Endothelial cell of umbilical vein (primary cell): ENCODE measurements around the gene CHMP6. TPM values are rescaled to one million over a fixed set of nuclear protein-coding genes. Genes with fewer than 3 reads are reported as not detected.

ENCODE experiments used
- BruUV-seq: library from RNA; stranded (reverse); fragments of 400-500 nt; replicated peaks from 2 replicates; lab custom pipeline; 2021; lab: Mats Ljungman, UMichigan
- CTCF ChIA-PET: fragments of 300-600, 350-600 bp; sonication (Branson Sonifier 250); formaldehyde crosslinking; loops from one replicate; lab custom pipeline; 2021; ENCODE audit warnings: antibody characterized with exemption, inconsistent platforms; lab: Charles Lee
- POLR2A ChIA-PET: fragments of 300-600, 350-600 bp; sonication (Branson Sonifier 250); formaldehyde crosslinking; loops from one replicate; lab custom pipeline; 2021; ENCODE audit warnings: antibody characterized with exemption, inconsistent platforms; lab: Charles Lee
- DNase-seq: peaks from one replicate; pipeline ENCODE4 v3.0.0-alpha.2; 2011; ENCODE audit warnings: low read depth, low spot score
- FAIRE-seq: peaks from 2 replicates; lab custom pipeline; 2011; peaks lifted over from hg19 to GRCh38; lab: Jason Lieb, UNC
- H2AFZ ChIP-seq: 2 replicates; pipeline ENCODE4 v1.6.0; 2012; ENCODE audit warnings: low read depth, low read length, control low read depth, inconsistent platforms
- H3K27ac ChIP-seq: 2 replicates; pipeline ENCODE4 v1.5.1; 2011; ENCODE audit warnings: low read depth, mild to moderate bottlenecking, control low read depth, low read length, moderate library complexity; ENCODE audit not compliant: insufficient read depth
- H3K27me3 ChIP-seq, 2 experiments: 2 replicates each; pipeline versions ENCODE4 v1.6.0 to v1.6.1; 2011; ENCODE audit warnings: low read length in 2 of 2, mixed read lengths in 1 of 2; ENCODE audit not compliant: control insufficient read depth in 2 of 2, insufficient read depth in 2 of 2
- H3K36me3 ChIP-seq, 2 experiments: 2 replicates in 1 of 2; 3 replicates in 1 of 2; pipeline ENCODE4 v1.5.1; 2011; ENCODE audit warnings: low read length in 2 of 2, mild to moderate bottlenecking in 1 of 2, moderate library complexity in 1 of 2; ENCODE audit not compliant: control insufficient read depth in 2 of 2, insufficient read depth in 2 of 2; ENCODE audit errors: extremely low read depth in 1 of 2
- H3K4me1 ChIP-seq: 3 replicates; pipeline ENCODE4 v1.5.1; 2011; ENCODE audit warnings: mild to moderate bottlenecking, low read length; ENCODE audit not compliant: control insufficient read depth, insufficient read depth; ENCODE audit errors: extremely low read depth
- H3K4me2 ChIP-seq: 2 replicates; pipeline ENCODE4 v1.6.1; 2011; ENCODE audit warnings: low read length, control low read depth, mixed read lengths; ENCODE audit not compliant: insufficient read depth
- H3K4me3 ChIP-seq, 3 experiments: fragments of 200-600 bp in 1 of 3; sonication (generic), shearing (Covaris generic) in 1 of 3; replicated peaks in 1 of 3; 2 replicates each; pipeline ENCODE4 v1.5.1; 2011 to 2016; ENCODE audit warnings: control low read depth in 3 of 3, low read length in 3 of 3, mild to moderate bottlenecking in 2 of 3, inconsistent platforms in 1 of 3, low read depth in 1 of 3, moderate library complexity in 1 of 3; ENCODE audit not compliant: insufficient read depth in 1 of 3
- H3K79me2 ChIP-seq: 2 replicates; pipeline ENCODE4 v1.6.0; 2012; ENCODE audit warnings: low read length, inconsistent platforms; ENCODE audit not compliant: control insufficient read depth, insufficient read depth
- H3K9ac ChIP-seq: replicated peaks from 2 replicates; pipeline ENCODE3; 2011; ENCODE audit warnings: low read length, control low read depth; ENCODE audit not compliant: insufficient read depth; ENCODE audit errors: extremely low read depth
- H3K9me1 ChIP-seq: replicated peaks from 3 replicates; pipeline ENCODE4 v1.6.0; 2011; ENCODE audit warnings: mild to moderate bottlenecking, low read length; ENCODE audit not compliant: control insufficient read depth, insufficient read depth; ENCODE audit errors: extremely low read depth
- H3K9me3 ChIP-seq: replicated peaks from 2 replicates; pipeline ENCODE4 v1.5.1; 2012; ENCODE audit warnings: low read length, inconsistent platforms; ENCODE audit not compliant: control insufficient read depth, insufficient read depth
- H4K20me1 ChIP-seq: replicated peaks from 2 replicates; pipeline ENCODE3; 2011; ENCODE audit warnings: mild to moderate bottlenecking, low read length; ENCODE audit not compliant: control insufficient read depth, insufficient read depth; ENCODE audit errors: extremely low read depth
- EZH2 ChIP-seq: IDR thresholded peaks from 2 replicates; pipeline ENCODE4 v1.6.1; 2012; ENCODE audit warnings: borderline replicate concordance, low read depth, mild to moderate bottlenecking, moderate library complexity, low read length, inconsistent platforms; ENCODE audit not compliant: severe bottlenecking
- MAX ChIP-seq: IDR thresholded peaks from 2 replicates; pipeline ENCODE4 v1.6.1; 2011; ENCODE audit not compliant: insufficient read depth, insufficient read length
- POLR2A ChIP-seq: IDR thresholded peaks from 2 replicates; pipeline ENCODE4 v1.6.1; 2012; ENCODE audit warnings: low read depth, mild to moderate bottlenecking, control low read depth, low read length
- dilution Hi-C: fragments of 300-500 bp; cut with MboI; formaldehyde crosslinking; loops from one replicate; pipeline ENCODE4 v1.15.0; 2019; ENCODE audit warnings: low sequenced_read_pairs; ENCODE audit not compliant: extremely low pct_ligation_motif_present
- intact Hi-C: fragments of 100-400 bp; cut with micrococcal nuclease; formaldehyde crosslinking; loops from one replicate; pipeline ENCODE4 v1.10.0; 2022
- polyA plus RNA-seq, 4 experiments: library from polyadenylated mRNA; depleted of rRNA in 3 of 4; stranded (reverse) in 3 of 4; unstranded in 1 of 4; fragments of >200 nt; gene quantifications; 2 replicates each; pipeline versions ENCODE4 v1.2.1 to v1.2.3, GENCODE V29; 2011 to 2012; ENCODE audit warnings: missing spikeins in 1 of 4
- total RNA-seq: library from RNA; stranded (reverse); gene quantifications from 2 replicates; pipeline ENCODE4 v1.2.3, GENCODE V29; 2021
- TF ChIP-seq, protein P1 (sequence below), 2 donors: IDR thresholded peaks; 1 replicate in 1 of 2; 2 replicates in 1 of 2; pipeline ENCODE4 v1.5.1; 2011; ENCODE audit warnings: low read length in 2 of 2, mild to moderate bottlenecking in 2 of 2, moderate library complexity in 2 of 2, control low read depth in 1 of 2, inconsistent platforms in 1 of 2, low read depth in 1 of 2; ENCODE audit not compliant: insufficient read depth in 1 of 2; ENCODE audit errors: extremely low read depth in 1 of 2

Gene CHMP6
- total and polyA plus RNA-seq, 2 donors (not counting 3 experiments of a cell fraction or from before 2014, with no cell fraction given) = 42.5 to 48.5 TPM

GRCh38 chr17:80997424-80998117 is 5.9 kb downstream of the CHMP6 start:
- DNase-seq (no peak), FAIRE-seq (no peak)
- dilution Hi-C loops = no loop called here
- TF ChIP-seq, protein P1, sequence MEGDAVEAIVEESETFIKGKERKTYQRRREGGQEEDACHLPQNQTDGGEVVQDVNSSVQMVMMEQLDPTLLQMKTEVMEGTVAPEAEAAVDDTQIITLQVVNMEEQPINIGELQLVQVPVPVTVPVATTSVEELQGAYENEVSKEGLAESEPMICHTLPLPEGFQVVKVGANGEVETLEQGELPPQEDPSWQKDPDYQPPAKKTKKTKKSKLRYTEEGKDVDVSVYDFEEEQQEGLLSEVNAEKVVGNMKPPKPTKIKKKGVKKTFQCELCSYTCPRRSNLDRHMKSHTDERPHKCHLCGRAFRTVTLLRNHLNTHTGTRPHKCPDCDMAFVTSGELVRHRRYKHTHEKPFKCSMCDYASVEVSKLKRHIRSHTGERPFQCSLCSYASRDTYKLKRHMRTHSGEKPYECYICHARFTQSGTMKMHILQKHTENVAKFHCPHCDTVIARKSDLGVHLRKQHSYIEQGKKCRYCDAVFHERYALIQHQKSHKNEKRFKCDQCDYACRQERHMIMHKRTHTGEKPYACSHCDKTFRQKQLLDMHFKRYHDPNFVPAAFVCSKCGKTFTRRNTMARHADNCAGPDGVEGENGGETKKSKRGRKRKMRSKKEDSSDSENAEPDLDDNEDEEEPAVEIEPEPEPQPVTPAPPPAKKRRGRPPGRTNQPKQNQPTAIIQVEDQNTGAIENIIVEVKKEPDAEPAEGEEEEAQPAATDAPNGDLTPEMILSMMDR (IDR thresholded peaks at IDR 0.05; ENCODE audit: extremely low read depth in 1 of 2, insufficient read depth in 1 of 2, low read depth in 1 of 2, low read length in 2 of 2) = no peak
- TF ChIP-seq EZH2 = no peak
- TF ChIP-seq POLR2A = no peak
- no peak for TF ChIP-seq MAX
- Histone ChIP-seq H3K36me3 (peaks cover 3 to 42% of the 10 kb centered on the region in 2 experiments), H3K9me1 (no peaks in the 10 kb centered on the region), H3K4me3 (no peak overlapping the region), H4K20me1 (no peaks in the 10 kb centered on the region), H3K27me3 (peaks cover 0 to 1% of the 10 kb centered on the region in 2 experiments), H3K4me1 (peaks cover 10% of the 10 kb centered on the region), H3K9me3 (no peaks in the 10 kb centered on the region), H3K9ac (no peak overlapping the region), H3K79me2 (peaks cover 8% of the 10 kb centered on the region), H2AFZ (no peak overlapping the region), H3K4me2 (no peak overlapping the region), H3K27ac (no peak overlapping the region)
- intact Hi-C loops = no loop called here
- POLR2A ChIA-PET = no interaction called here
- BruUV-seq = no TSS peak
- CTCF ChIA-PET = no interaction called here
